Activated T-helper 1 cell treated with Interleukin-2 at 50 U/mL for 16 hours (primary cell): Measurements from ENCODE around the gene SLC14A1.

Experiments used
- DNase-seq: peaks from one replicate; pipeline ENCODE4 v3.0.0-alpha.2; 2020; ENCODE audit warnings: low read depth

Gene SLC14A1

DNA sequence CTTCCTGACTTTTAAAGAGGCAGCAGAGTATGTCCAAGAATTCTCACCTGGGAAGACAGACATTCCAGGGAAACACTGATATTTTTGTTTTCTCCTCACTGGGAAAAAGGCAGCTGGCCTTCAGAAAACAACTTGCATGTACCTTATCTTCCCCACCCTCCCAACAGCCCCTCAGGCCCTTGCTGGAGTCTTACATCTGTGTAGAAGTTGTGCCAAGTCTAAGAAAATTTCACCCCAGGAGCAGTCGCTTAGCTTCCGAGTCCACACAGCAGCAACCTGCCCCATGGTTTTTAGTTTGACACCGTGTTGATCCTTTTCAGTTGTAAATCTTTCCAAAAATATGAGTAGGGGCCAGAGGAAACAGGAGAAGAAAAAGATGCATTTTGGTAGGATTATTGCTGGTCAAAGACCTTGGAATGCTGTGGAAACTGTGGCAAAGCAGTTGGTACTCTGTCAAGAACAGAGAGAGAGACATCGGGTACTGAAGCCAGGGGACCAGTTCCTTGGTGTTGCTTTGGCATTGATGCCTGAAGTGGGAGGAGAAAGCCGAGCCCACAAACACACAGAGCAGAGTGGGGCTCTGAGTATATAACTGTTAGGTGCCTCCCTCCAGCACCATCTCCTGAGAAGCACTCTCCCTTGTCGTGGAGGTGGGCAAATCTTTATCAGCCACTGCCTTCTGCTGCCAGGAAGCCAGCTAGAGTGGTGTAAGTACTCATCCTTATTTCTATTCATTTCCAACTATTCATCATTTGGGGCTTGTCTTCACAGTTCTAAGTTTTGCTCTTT, at the start of gene SLC14A1:
SLC14A1 (plus strand) TSS at position 615 of the 789 bp plus-strand sequence. CDS start 6,140 bp downstream, outside the sequence.
- DNase-seq = no peak

GRCh38 chr18:45677276-45677807, 46.6 kb upstream of the SLC14A1 start:
- no peak for DNase-seq

DNA sequence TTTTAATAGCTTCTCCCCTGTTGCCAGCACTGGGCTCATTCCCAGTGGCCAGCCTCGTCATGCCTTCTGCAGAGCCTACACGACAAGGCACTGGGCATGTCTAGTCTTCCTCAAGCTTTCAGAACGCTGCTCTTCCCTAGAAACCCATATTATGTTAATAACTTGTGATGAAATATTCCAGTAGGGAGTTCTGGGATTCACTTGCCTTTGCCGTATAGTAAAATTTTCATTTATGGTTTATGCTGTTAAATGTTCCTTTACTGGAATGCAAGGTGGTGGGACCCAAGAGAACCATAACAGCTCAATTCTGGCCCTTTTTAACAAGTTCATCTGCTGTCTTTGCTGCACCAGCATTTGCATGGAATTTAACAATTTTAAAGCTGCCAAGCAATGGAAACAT, 45.5 kb upstream of the SLC14A1 start:
- DNase-seq = no peak

- no peak for DNase-seq
Observed at GRCh38 chr18:45678850-45679249, 45.1 kb upstream of the SLC14A1 start.

- no peak for DNase-seq
Observed at GRCh38 chr18:45680066-45680690, 43.8 kb upstream of the SLC14A1 start.

GRCh38 chr18:45682181-45682580, 41.8 kb upstream of the SLC14A1 start:
- no peak for DNase-seq

- DNase-seq = no peak
Observed at GRCh38 chr18:45684341-45685115, 39.5 kb upstream of the SLC14A1 start.

GRCh38 chr18:45686891-45687611, 36.9 kb upstream of the SLC14A1 start:
- peak; percentile 22 for DNase-seq

- no peak for DNase-seq
Observed at GRCh38 chr18:45687621-45688020, 36.4 kb upstream of the SLC14A1 start.

GRCh38 chr18:45688113-45688512, 35.9 kb upstream of the SLC14A1 start:
- no peak for DNase-seq

DNA sequence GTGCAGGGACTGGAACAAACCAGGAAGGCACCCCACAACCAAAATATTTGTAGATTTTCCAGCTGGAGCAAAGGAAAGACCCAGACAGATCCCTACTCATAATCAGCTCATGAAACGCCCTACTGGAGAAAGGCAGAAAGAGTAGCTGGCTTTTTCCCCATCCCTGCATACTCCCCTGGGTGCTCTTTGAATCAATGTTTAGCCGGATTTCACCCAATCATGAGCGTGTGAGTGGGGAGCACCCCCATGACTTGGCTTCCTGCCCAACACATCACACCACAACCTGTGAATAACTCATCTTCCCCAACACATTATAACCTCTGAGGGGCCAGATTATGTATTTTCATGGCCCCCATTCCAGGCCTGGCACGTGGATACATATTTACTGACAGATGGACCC, 35.1 kb upstream of the SLC14A1 start:
- peak; percentile 36 for DNase-seq

GRCh38 chr18:45689396-45689795, 34.6 kb upstream of the SLC14A1 start:
- DNase-seq = no peak

GRCh38 chr18:45690975-45691815, 32.8 kb upstream of the SLC14A1 start:
- peak; percentile 52 for DNase-seq

DNA sequence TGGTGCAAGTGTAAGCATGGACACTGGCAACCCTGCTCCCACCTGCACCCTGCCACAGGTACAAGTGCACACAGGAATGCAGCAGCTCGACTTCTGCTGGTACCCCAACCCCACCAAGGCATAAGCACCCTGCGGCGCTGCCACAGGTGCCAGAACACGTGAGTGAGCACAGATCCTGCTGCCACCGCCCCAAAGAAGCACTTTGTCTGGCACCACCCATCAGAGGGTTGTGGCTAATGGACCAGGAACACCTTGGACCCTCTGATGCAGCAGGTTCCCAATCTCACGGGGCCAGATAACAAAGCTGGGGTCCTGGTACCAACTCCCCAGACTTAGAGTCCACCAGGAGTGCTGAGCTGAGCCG, 32.2 kb upstream of the SLC14A1 start:
- DNase-seq = no peak

GRCh38 chr18:45702708-45703265, 21.2 kb upstream of the SLC14A1 start:
- DNase-seq = no peak

- no peak for DNase-seq
Observed at GRCh38 chr18:45708831-45709230, 15.2 kb upstream of the SLC14A1 start.

DNA sequence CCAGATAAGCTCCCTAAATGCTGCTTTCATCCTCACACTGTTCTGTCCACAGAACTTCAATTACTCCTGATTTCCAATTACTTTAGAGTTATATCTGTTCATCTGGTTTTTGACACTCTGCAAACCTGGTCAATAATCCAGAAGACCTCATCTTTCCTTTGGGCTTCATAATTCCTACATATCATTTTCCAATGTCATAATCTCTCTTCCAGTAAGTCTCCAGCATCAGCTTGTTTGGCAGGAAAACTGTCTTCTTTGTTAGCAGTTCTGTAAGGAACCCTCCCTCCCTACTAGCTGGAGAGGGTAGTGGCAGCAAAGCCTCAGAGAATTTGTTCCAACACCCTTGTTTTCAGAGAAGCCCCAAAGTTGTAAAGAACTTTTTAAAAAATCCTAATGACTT, 11.9 kb upstream of the SLC14A1 start:
- DNase-seq = no peak

- DNase-seq = no peak
Observed at GRCh38 chr18:45713239-45713638, 10.7 kb upstream of the SLC14A1 start.

DNA sequence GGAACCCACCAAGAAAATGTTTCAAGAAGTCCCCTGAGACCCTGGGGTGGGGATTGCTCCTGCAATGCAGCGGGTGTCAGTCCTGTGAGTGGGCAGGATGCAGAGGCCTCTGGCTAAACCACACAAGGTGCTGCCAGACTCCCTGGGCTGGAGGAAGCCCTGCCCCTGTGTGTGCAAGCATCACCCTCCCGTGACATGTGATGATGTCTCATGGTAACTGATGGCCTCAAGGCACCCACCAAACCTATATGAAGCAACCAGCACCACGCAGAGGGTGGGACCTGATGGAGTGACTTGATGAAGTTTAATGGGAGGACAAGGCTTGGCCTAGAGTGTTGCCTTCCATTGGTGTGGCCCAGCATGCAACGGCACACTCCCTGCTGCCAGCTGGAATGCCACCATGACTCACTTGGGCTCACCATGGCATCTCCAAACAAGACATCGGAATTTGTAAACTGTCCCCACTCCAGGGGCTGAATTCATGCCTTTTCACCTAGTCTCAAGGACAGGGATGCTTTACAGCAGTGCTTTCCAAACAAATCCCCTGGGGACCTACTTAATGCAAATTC, 8.7 kb upstream of the SLC14A1 start:
- DNase-seq = no peak

GRCh38 chr18:45719106-45719505, 4.9 kb upstream of the SLC14A1 start:
- no peak for DNase-seq
